IMR-90 (cell line): Measurements from ENCODE around the gene TYSND1. TPM values are rescaled to one million over a fixed set of nuclear protein-coding genes. Genes with fewer than 3 reads are reported as not detected.

Experiments used
- ATAC-seq: fragments of 200-7000 bp; cut with Tn5 transposase; 2 replicates; pipeline ENCODE4 v1.9.1; 2020; ENCODE audit warnings: low read depth, mild to moderate bottlenecking, moderate library complexity
- BruUV-seq: library from RNA; stranded (reverse); fragments of 400-500 nt; replicated peaks from 2 replicates; lab custom pipeline; 2021; lab: Mats Ljungman, UMichigan
- CTCF ChIA-PET: fragments of 300-600 bp; formaldehyde crosslinking; extraction: SDS; loops from one replicate; lab custom pipeline; 2021; ENCODE audit warnings: antibody characterized with exemption; lab: Yijun Ruan, JAX
- POLR2A ChIA-PET: fragments of 300-600 bp; sonication (Branson Sonifier 250); formaldehyde crosslinking; loops from one replicate; lab custom pipeline; 2022; ENCODE audit warnings: antibody characterized with exemption; ENCODE audit not compliant: unreplicated experiment; lab: Charles Lee
- DNase-seq: peaks from one replicate; pipeline ENCODE4 v3.0.0; 2013
- H2AFZ ChIP-seq: replicated peaks from 2 replicates; pipeline ENCODE3; 2013; ENCODE audit warnings: low read length, mild to moderate bottlenecking; ENCODE audit not compliant: poor library complexity
- H2AK5ac ChIP-seq: 2 replicates; pipeline ENCODE4 v1.6.1; 2013; ENCODE audit warnings: low read depth, low read length, inconsistent platforms
- H2AK9ac ChIP-seq: replicated peaks from 2 replicates; pipeline ENCODE3; 2013; ENCODE audit warnings: mild to moderate bottlenecking, low read depth, low read length, moderate library complexity; ENCODE audit not compliant: poor library complexity
- H2BK120ac ChIP-seq: 2 replicates; pipeline ENCODE4 v1.6.1; 2013; ENCODE audit warnings: low read depth, low read length, inconsistent platforms
- H2BK15ac ChIP-seq: 3 replicates; pipeline ENCODE4 v1.6.1; 2013; ENCODE audit warnings: low read depth, low read length, inconsistent platforms
- H2BK20ac ChIP-seq: 2 replicates; pipeline ENCODE4 v1.6.1; 2013; ENCODE audit warnings: low read depth, mild to moderate bottlenecking, inconsistent platforms, low read length, moderate library complexity
- H2BK5ac ChIP-seq: 2 replicates; pipeline ENCODE4 v1.6.1; 2013; ENCODE audit warnings: mild to moderate bottlenecking, low read depth, low read length, inconsistent platforms; ENCODE audit not compliant: poor library complexity, severe bottlenecking
- H3K14ac ChIP-seq: replicated peaks from 2 replicates; pipeline ENCODE4 v1.6.1; 2013; ENCODE audit warnings: low read depth, low read length, inconsistent platforms
- H3K18ac ChIP-seq: 2 replicates; pipeline ENCODE4 v1.6.1; 2013; ENCODE audit warnings: low read depth, low read length, control low read depth
- H3K23ac ChIP-seq: 2 replicates; pipeline ENCODE4 v1.6.1; 2013; ENCODE audit warnings: low read depth, low read length, inconsistent platforms
- H3K27ac ChIP-seq: 2 replicates; pipeline ENCODE4 v1.5.1; 2013; ENCODE audit warnings: mild to moderate bottlenecking, control low read depth, low read length; ENCODE audit not compliant: insufficient read depth
- H3K27me3 ChIP-seq: 2 replicates; pipeline ENCODE4 v1.6.1; 2013; ENCODE audit warnings: low read length; ENCODE audit not compliant: control insufficient read depth, insufficient read depth
- H3K36me3 ChIP-seq: 2 replicates; pipeline ENCODE4 v1.6.1; 2013; ENCODE audit warnings: low read length, mixed read lengths; ENCODE audit not compliant: control insufficient read depth, insufficient read depth
- H3K4ac ChIP-seq: 2 replicates; pipeline ENCODE4 v1.6.1; 2013; ENCODE audit warnings: low read depth, low read length, inconsistent platforms
- H3K4me1 ChIP-seq: 2 replicates; pipeline ENCODE4 v1.6.1; 2013; ENCODE audit warnings: low read length, mixed read lengths; ENCODE audit not compliant: control insufficient read depth, insufficient read depth
- H3K4me2 ChIP-seq: 2 replicates; pipeline ENCODE4 v1.6.1; 2013; ENCODE audit warnings: low read depth, mild to moderate bottlenecking, control low read depth, low read length, moderate library complexity
- H3K4me3 ChIP-seq: 2 replicates; pipeline ENCODE4 v1.5.1; 2013; ENCODE audit warnings: low read depth, mild to moderate bottlenecking, control low read depth, low read length, moderate library complexity; ENCODE audit not compliant: insufficient read depth
- H3K56ac ChIP-seq: 2 replicates; pipeline ENCODE4 v1.6.1; 2013; ENCODE audit warnings: low read length, inconsistent platforms; ENCODE audit not compliant: insufficient read depth; ENCODE audit errors: extremely low read depth
- H3K79me1 ChIP-seq, 2 experiments: 2 replicates each; pipeline ENCODE4 v1.6.1; 2013; ENCODE audit warnings: low read length in 2 of 2, inconsistent platforms in 1 of 2, low read depth in 1 of 2
- H3K9ac ChIP-seq: 2 replicates; pipeline ENCODE4 v1.6.1; 2013; ENCODE audit warnings: low read depth, low read length, control low read depth
- H3K9me1 ChIP-seq: 2 replicates; pipeline ENCODE4 v1.6.1; 2013; ENCODE audit warnings: low read length, inconsistent platforms; ENCODE audit not compliant: insufficient read depth
- H3K9me3 ChIP-seq: 2 replicates; pipeline ENCODE4 v1.6.1; 2013; ENCODE audit warnings: low read length; ENCODE audit not compliant: control insufficient read depth, insufficient read depth
- H4K20me1 ChIP-seq: 2 replicates; pipeline ENCODE4 v1.6.1; 2013; ENCODE audit warnings: low read length, inconsistent platforms; ENCODE audit not compliant: insufficient read depth
- H4K5ac ChIP-seq: 2 replicates; pipeline ENCODE4 v1.6.1; 2013; ENCODE audit warnings: mild to moderate bottlenecking, low read depth, low read length, control low read depth
- H4K8ac ChIP-seq, 2 experiments: 2 replicates each; pipeline ENCODE4 v1.6.1; 2013; ENCODE audit warnings: low read depth in 2 of 2, low read length in 2 of 2, control low read depth in 1 of 2, inconsistent platforms in 1 of 2
- H4K91ac ChIP-seq: 2 replicates; pipeline ENCODE4 v1.6.1; 2013; ENCODE audit warnings: low read depth, low read length, inconsistent platforms; ENCODE audit not compliant: insufficient read depth
- CEBPB ChIP-seq: IDR thresholded peaks from 2 replicates; pipeline ENCODE4 v1.6.1; 2012; ENCODE audit warnings: low read depth, low read length, improper control_type of control experiment
- MXI1 ChIP-seq: IDR thresholded peaks from 2 replicates; pipeline ENCODE4 v1.6.1; 2012; ENCODE audit warnings: low read depth, mild to moderate bottlenecking, low read length, moderate library complexity, borderline replicate concordance
- RAD21 ChIP-seq: IDR thresholded peaks from 2 replicates; pipeline ENCODE4 v1.6.1; 2012; ENCODE audit warnings: low read length, improper control_type of control experiment
- USF2 ChIP-seq: fragments of 150-350 bp; IDR thresholded peaks from 2 replicates; pipeline ENCODE4 v1.6.1; 2017; ENCODE audit warnings: mild to moderate bottlenecking, antibody characterized with exemption, low read length, low read depth
- WGBS, 2 experiments: methylation state at CpG; one replicate each; pipeline versions ENCODE4 v1.1.5 to v1.1.7; 2013; ENCODE audit warnings: missing lambda C conversion rate in 2 of 2; ENCODE audit not compliant: insufficient read length in 1 of 2; ENCODE audit errors: extremely low coverage in 2 of 2; 5-methylcytosine and 5-hydroxymethylcytosine counted together
- dilution Hi-C: fragments of 300-500 bp; cut with HindIII; formaldehyde crosslinking; loops from one replicate; pipeline ENCODE4 v1.14.3; 2018; ENCODE audit warnings: low sequenced_read_pairs; ENCODE audit not compliant: unreplicated experiment
- in situ Hi-C: fragments of 300-500 bp; cut with MboI; formaldehyde crosslinking; loops from 3 replicates; pipeline ENCODE4 v1.14.3; 2019; ENCODE audit warnings: low sequenced_read_pairs, inconsistent platforms, mixed read lengths
- intact Hi-C: fragments of 100-400 bp; cut with micrococcal nuclease; formaldehyde crosslinking; loops from 2 replicates; pipeline ENCODE4 v1.10.0; 2022
- polyA plus RNA-seq, 3 experiments: library from polyadenylated mRNA; depleted of rRNA; stranded (reverse); fragments of >200 nt; gene quantifications; 2 replicates each; pipeline ENCODE4 v1.2.3, GENCODE V29; 2012; ENCODE audit warnings: low replicate concordance in 1 of 3
- total RNA-seq: library from RNA; depleted of rRNA; stranded (reverse); fragments of >200 nt; gene quantifications from 2 replicates; pipeline ENCODE4 v1.2.3, GENCODE V29; 2012

TYSND1 gene
- total and polyA plus RNA-seq, 2 of the 4 experiments (the other 2 are of a cell fraction): 2.9 to 4.1 TPM

DNA sequence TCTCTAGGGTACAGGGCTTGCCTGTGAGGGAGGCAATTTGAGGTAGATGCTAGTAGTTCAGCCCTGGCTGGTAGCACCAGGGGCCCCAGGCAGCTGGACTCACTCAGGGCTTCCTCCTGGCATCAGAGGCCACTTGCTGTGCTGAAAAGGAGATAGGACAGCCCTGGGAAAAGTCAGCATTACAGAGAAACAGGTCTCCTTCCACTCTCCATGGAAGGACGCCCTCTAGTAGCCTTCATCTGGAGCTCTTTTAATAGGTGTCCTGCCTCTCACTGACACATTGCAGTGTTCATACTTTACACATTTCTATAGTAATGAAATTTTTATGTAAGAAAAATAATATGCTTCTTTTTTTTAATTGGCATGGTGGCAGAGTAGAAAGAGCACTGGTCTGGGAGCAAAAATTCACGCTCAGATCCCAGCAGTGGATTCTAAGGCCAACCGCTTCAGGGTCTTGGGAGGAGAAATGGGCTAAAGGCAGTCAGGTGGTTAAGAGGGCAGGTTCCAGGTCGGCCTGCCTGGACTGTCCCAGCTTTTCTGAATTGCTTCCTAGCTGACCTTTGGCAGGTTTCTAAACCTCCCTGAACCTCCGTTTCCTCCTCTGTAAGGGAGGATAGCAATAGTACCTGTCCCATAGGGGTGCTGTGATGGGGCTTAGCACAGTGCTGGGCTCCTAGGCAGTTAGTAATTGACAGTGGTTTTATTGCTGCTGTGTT, 49.6 kb downstream of the TYSND1 start:
- H3K27me3 ChIP-seq: no peaks in the 10 kb centered on the region
- H2BK5ac ChIP-seq: no peak overlapping the region
- ChIA-PET POLR2A (no interaction called here), CTCF (no interaction called here)
- intact Hi-C loops (no loop called here), dilution Hi-C loops (no loop called here), in situ Hi-C loops (no loop called here)
- H3K4me1 ChIP-seq: no peaks in the 10 kb centered on the region
- no peaks in the 10 kb centered on the region for H3K9me3 ChIP-seq
- no peak overlapping the region for H3K4me3 ChIP-seq
- no peaks in the 10 kb centered on the region for H3K79me1 ChIP-seq
- no peak overlapping the region for H3K23ac ChIP-seq
- WGBS, 2 experiments: 90% methylated on average over 2 of the region's 5 CpGs; no CpG with 5 or more reads in 1 of the 2 experiments
- H2BK20ac ChIP-seq: no peak overlapping the region
- no peak overlapping the region for H2BK15ac ChIP-seq
- no peak overlapping the region for H2AK5ac ChIP-seq
- no peak overlapping the region for H3K14ac ChIP-seq
- ATAC-seq: no peak
- H3K9ac ChIP-seq: no peak overlapping the region
- no peak overlapping the region for H4K91ac ChIP-seq
- no peak for TF ChIP-seq RAD21
- no peak for TF ChIP-seq USF2
- TF ChIP-seq MXI1: no peak
- TF ChIP-seq CEBPB: no peak
- H3K36me3 ChIP-seq: peaks cover 37% of the 10 kb centered on the region
- no peak overlapping the region for H3K56ac ChIP-seq
- H3K4me2 ChIP-seq: no peak overlapping the region
- H3K9me1 ChIP-seq: peaks cover 7% of the 10 kb centered on the region; the same call in 1 of the 2 replicates
- H3K4ac ChIP-seq: no peak overlapping the region
- H2BK120ac ChIP-seq: no peak overlapping the region
- H2AFZ ChIP-seq: no peak overlapping the region
- BruUV-seq: no TSS peak
- peak overlapping the region; percentile 28 for H2AK9ac ChIP-seq
- no peak overlapping the region for H3K18ac ChIP-seq
- no peaks in the 10 kb centered on the region for H4K20me1 ChIP-seq
- no peak overlapping the region for H4K5ac ChIP-seq
- H3K27ac ChIP-seq: no peak overlapping the region
- no peak overlapping the region for H4K8ac ChIP-seq
- no peak for DNase-seq
